KOPT-K1 (cell line): ENCODE results near the gene ETDA.

Source experiments
- H3K27ac ChIP-seq: fragments of 200-600 bp; sonication (generic); 2 replicates; pipeline ENCODE4 v1.5.1; 2016; ENCODE audit warnings: antibody characterized with exemption, mild to moderate bottlenecking, low read depth, low read length; ENCODE audit not compliant: poor library complexity, severe bottlenecking
- H3K36me3 ChIP-seq: fragments of 200-600 bp; sonication (generic); 2 replicates; pipeline ENCODE4 v1.5.1; 2017; ENCODE audit warnings: antibody characterized with exemption, mild to moderate bottlenecking, low read length, moderate library complexity; ENCODE audit not compliant: insufficient read depth
- H3K9me3 ChIP-seq: fragments of 200-600 bp; sonication (generic); 2 replicates; pipeline ENCODE4 v1.5.1; 2017; ENCODE audit warnings: antibody characterized with exemption, low read length, mild to moderate bottlenecking; ENCODE audit not compliant: insufficient read depth, poor library complexity, severe bottlenecking

The ETDA gene

GRCh38 chrX:135302269-135302873 is 50.5 kb downstream of the ETDA start:
- no peak overlapping the region for H3K27ac ChIP-seq
- no peaks in the 10 kb centered on the region for H3K9me3 ChIP-seq
- H3K36me3 ChIP-seq: no peaks in the 10 kb centered on the region
